ENCODE results near the gene MYCL.
"Not testable (repeated sequence)": the region's sequence is repeated elsewhere in the genome, so short reads cannot be mapped to it uniquely, and the experiment has no call there.

Gene MYCL

GRCh38 chr1:39917825-39918224 is 16.1 kb upstream of the MYCL start:
- DNase-seq, result no peak

GRCh38 chr1:39915499-39916129 is 13.9 kb upstream of the MYCL start:
- DNase-seq, result no peak

GRCh38 chr1:39913136-39913535 is 11.4 kb upstream of the MYCL start:
- DNase-seq, result not testable (repeated sequence)

- no peak for DNase-seq
These were observed 8.5 kb upstream of the MYCL start for GRCh38 chr1:39910263-39910662.

GRCh38 chr1:39908534-39908933 is 6.8 kb upstream of the MYCL start:
- DNase-seq, result no peak

- DNase-seq, result no peak
These were observed 6.1 kb upstream of the MYCL start for GRCh38 chr1:39907528-39908453.

GRCh38 chr1:39905172-39905571 is 3.5 kb upstream of the MYCL start:
- DNase-seq, result no peak

GRCh38 chr1:39902460-39902807 is 717 bp upstream of the MYCL start:
- no peak for DNase-seq

GRCh38 chr1:39901464-39901713 is 328 bp downstream of the MYCL start:
- DNase-seq, result no peak

- DNase-seq, result no peak
These were observed 854 bp downstream of the MYCL start for GRCh38 chr1:39900662-39901463.

- DNase-seq, result no peak
These were observed 1.8 kb downstream of the MYCL start for GRCh38 chr1:39899611-39900538.

GRCh38 chr1:39898648-39899603 is 2.8 kb downstream of the MYCL start:
- DNase-seq, result no peak

GRCh38 chr1:39898191-39898590 is 3.5 kb downstream of the MYCL start:
- DNase-seq, result no peak

GRCh38 chr1:39896909-39897685 is 4.6 kb downstream of the MYCL start:
- DNase-seq, result no peak

- no peak for DNase-seq
These were observed 5.8 kb downstream of the MYCL start for GRCh38 chr1:39895731-39896480.

- DNase-seq, result no peak
These were observed 6.7 kb downstream of the MYCL start for GRCh38 chr1:39894884-39895495.

GRCh38 chr1:39892601-39893595 is 8.8 kb downstream of the MYCL start:
- DNase-seq, result no peak

GRCh38 chr1:39890880-39891279 is 10.8 kb downstream of the MYCL start:
- no peak for DNase-seq
